SU-DHL-6 (cell line): ENCODE measurements around the gene PIEZO1.

Source experiments
- EZH2phosphoT487 ChIP-seq: fragments of 200-600 bp; sonication (generic), shearing (Covaris generic); conservative IDR thresholded peaks from 2 replicates; pipeline ENCODE4 v1.6.1; 2018; ENCODE audit warnings: mild to moderate bottlenecking, antibody characterized with exemption, low read length, moderate library complexity, mixed read lengths
- TF ChIP-seq, protein P1 (sequence below): fragments of 200-600 bp; sonication (generic); IDR thresholded peaks from one replicate; pipeline ENCODE4 v1.5.1; 2017; ENCODE audit warnings: antibody characterized with exemption, mild to moderate bottlenecking, low read length, moderate library complexity; ENCODE audit not compliant: insufficient read depth, poor library complexity, severe bottlenecking

- TF ChIP-seq, protein P1, sequence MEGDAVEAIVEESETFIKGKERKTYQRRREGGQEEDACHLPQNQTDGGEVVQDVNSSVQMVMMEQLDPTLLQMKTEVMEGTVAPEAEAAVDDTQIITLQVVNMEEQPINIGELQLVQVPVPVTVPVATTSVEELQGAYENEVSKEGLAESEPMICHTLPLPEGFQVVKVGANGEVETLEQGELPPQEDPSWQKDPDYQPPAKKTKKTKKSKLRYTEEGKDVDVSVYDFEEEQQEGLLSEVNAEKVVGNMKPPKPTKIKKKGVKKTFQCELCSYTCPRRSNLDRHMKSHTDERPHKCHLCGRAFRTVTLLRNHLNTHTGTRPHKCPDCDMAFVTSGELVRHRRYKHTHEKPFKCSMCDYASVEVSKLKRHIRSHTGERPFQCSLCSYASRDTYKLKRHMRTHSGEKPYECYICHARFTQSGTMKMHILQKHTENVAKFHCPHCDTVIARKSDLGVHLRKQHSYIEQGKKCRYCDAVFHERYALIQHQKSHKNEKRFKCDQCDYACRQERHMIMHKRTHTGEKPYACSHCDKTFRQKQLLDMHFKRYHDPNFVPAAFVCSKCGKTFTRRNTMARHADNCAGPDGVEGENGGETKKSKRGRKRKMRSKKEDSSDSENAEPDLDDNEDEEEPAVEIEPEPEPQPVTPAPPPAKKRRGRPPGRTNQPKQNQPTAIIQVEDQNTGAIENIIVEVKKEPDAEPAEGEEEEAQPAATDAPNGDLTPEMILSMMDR = no peak
- TF ChIP-seq EZH2phosphoT487 = no peak
Observed at GRCh38 chr16:88798073-88798472, 13.1 kb upstream of the PIEZO1 start.
